Adrenal gland (tissue), 5 donors: Measurements from ENCODE around the gene CHST10.

Experiments
- POLR2A ChIP-seq, 2 donors: fragments of 450-650 bp; IDR thresholded peaks; one replicate each; pipeline ENCODE4 v1.6.1; 2017; ENCODE audit warnings: antibody characterized with exemption in 2 of 2, mild to moderate bottlenecking in 2 of 2, moderate library complexity in 1 of 2
- TF ChIP-seq, protein P1 (sequence below), 6 experiments: fragments of 450-650 bp in 4 of 6; fragments of 200-600 bp in 2 of 6; sonication (generic) in 1 of 6; IDR thresholded peaks; 1 replicate in 5 of 6; 2 replicates in 1 of 6; pipeline versions ENCODE4 v1.5.1 to v1.8.0; 2016 to 2021; ENCODE audit warnings: antibody characterized with exemption in 6 of 6, mild to moderate bottlenecking in 2 of 6, moderate library complexity in 1 of 6
- donor health status: DM: no; HTN: no; CAD: no.

GRCh38 chr2:100451092-100451491 lies 33.6 kb upstream of the CHST10 start:
- TF ChIP-seq, protein P1, sequence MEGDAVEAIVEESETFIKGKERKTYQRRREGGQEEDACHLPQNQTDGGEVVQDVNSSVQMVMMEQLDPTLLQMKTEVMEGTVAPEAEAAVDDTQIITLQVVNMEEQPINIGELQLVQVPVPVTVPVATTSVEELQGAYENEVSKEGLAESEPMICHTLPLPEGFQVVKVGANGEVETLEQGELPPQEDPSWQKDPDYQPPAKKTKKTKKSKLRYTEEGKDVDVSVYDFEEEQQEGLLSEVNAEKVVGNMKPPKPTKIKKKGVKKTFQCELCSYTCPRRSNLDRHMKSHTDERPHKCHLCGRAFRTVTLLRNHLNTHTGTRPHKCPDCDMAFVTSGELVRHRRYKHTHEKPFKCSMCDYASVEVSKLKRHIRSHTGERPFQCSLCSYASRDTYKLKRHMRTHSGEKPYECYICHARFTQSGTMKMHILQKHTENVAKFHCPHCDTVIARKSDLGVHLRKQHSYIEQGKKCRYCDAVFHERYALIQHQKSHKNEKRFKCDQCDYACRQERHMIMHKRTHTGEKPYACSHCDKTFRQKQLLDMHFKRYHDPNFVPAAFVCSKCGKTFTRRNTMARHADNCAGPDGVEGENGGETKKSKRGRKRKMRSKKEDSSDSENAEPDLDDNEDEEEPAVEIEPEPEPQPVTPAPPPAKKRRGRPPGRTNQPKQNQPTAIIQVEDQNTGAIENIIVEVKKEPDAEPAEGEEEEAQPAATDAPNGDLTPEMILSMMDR (IDR thresholded peaks at IDR 0.05) = no peak
- TF ChIP-seq POLR2A (IDR thresholded peaks at IDR 0.05) = no peak
